HG03571 (cell line): Measurements from ENCODE around the gene TPI1.
"Not testable (repeated sequence)": the region's sequence is repeated elsewhere in the genome, so short reads cannot be mapped to it uniquely, and the experiment has no call there.

Experiments
- ATAC-seq: cut with Tn5 transposase; IDR thresholded peaks from one replicate; pipeline ENCODE4 v1.9.1; 2021; ENCODE audit not compliant: unreplicated experiment

The TPI1 gene

GRCh38 chr12:6890789-6891645 lies 23.7 kb downstream of the TPI1 start:
- peak; percentile 95 for ATAC-seq

- no peak for ATAC-seq
Observed at GRCh38 chr12:6891646-6892001, 24.3 kb downstream of the TPI1 start.

GRCh38 chr12:6892683-6893082 lies 25.4 kb downstream of the TPI1 start:
- not testable (repeated sequence) for ATAC-seq

GRCh38 chr12:6894321-6894720 lies 27.0 kb downstream of the TPI1 start:
- ATAC-seq, result no peak

- no peak for ATAC-seq
Observed at GRCh38 chr12:6896846-6897435, 29.6 kb downstream of the TPI1 start.

GRCh38 chr12:6899427-6899826 lies 32.1 kb downstream of the TPI1 start:
- ATAC-seq, result no peak

- ATAC-seq, result no peak
Observed at GRCh38 chr12:6899837-6900519, 32.6 kb downstream of the TPI1 start.

- no peak for ATAC-seq
Observed at GRCh38 chr12:6902448-6902847, 35.1 kb downstream of the TPI1 start.

GRCh38 chr12:6903722-6904121 lies 36.4 kb downstream of the TPI1 start:
- ATAC-seq, result no peak

- peak; percentile 93 for ATAC-seq
Observed at GRCh38 chr12:6904280-6905276, 37.2 kb downstream of the TPI1 start, which contains the start of gene LRRC23. Gene LRRC23, plus strand, starts transcription at chr12:6904822. Its CDS starts 812 bp downstream, at chr12:6905634.

GRCh38 chr12:6905414-6906040 lies 38.2 kb downstream of the TPI1 start:
- ATAC-seq, result no peak

- not testable (repeated sequence) for ATAC-seq
Observed at GRCh38 chr12:6908141-6908540, 40.8 kb downstream of the TPI1 start.

- no peak for ATAC-seq
Observed at GRCh38 chr12:6909421-6910145, 42.3 kb downstream of the TPI1 start.

GRCh38 chr12:6912164-6912935 lies 45.0 kb downstream of the TPI1 start:
- ATAC-seq, result no peak

GRCh38 chr12:6914246-6914946 lies 47.1 kb downstream of the TPI1 start, which contains the start of gene ENO2:
Gene ENO2, plus strand, starts transcription at chr12:6914580. Its CDS starts 1,253 bp downstream, at chr12:6915833.
- peak; percentile 55 for ATAC-seq

- ATAC-seq, result no peak
Observed at GRCh38 chr12:6914947-6915788, 47.8 kb downstream of the TPI1 start.

GRCh38 chr12:6915789-6916285 lies 48.5 kb downstream of the TPI1 start:
- no peak for ATAC-seq
